PC-9 (cell line): ENCODE results near the gene ZNF618. TPM values are rescaled to one million over a fixed set of nuclear protein-coding genes. Genes with fewer than 3 reads are reported as not detected.

Experiments used
- BruUV-seq: library from RNA; stranded (reverse); fragments of 400-500 nt; replicated peaks from 2 replicates; lab custom pipeline; 2021; lab: Mats Ljungman, UMichigan
- CTCF ChIA-PET: fragments of 300-600 bp; sonication (Branson Sonifier 250); formaldehyde crosslinking; loops from one replicate; lab custom pipeline; 2022; ENCODE audit warnings: antibody characterized with exemption; lab: Charles Lee
- POLR2A ChIA-PET: fragments of 300-600 bp; sonication (Branson Sonifier 250); formaldehyde crosslinking; loops from one replicate; lab custom pipeline; 2022; ENCODE audit warnings: antibody characterized with exemption; ENCODE audit not compliant: unreplicated experiment; lab: Charles Lee
- DNase-seq, 2 experiments: peaks; one replicate each; pipeline versions ENCODE4 v3.0.0 to v3.0.0-alpha.2; 2015 to 2022; ENCODE audit warnings: mixed read lengths in 1 of 2
- H2AFZ ChIP-seq: fragments of 200-600 bp; sonication (generic); 2 replicates; pipeline ENCODE4 v1.8.1; 2017; ENCODE audit warnings: antibody characterized with exemption
- H3F3A ChIP-seq: fragments of 200-600 bp; sonication (generic); 2 replicates; pipeline ENCODE4 v1.8.1; 2017; ENCODE audit warnings: antibody characterized with exemption, mild to moderate bottlenecking, low read depth; ENCODE audit not compliant: insufficient read depth
- H3K27ac ChIP-seq: fragments of 200-600 bp; sonication (generic); 2 replicates; pipeline ENCODE4 v1.6.1; 2016; ENCODE audit warnings: mixed run types
- H3K27me3 ChIP-seq: fragments of 200-600 bp; sonication (generic); 2 replicates; pipeline ENCODE4 v1.6.1; 2016; ENCODE audit warnings: low read depth, mixed run types; ENCODE audit not compliant: insufficient read depth
- H3K36me3 ChIP-seq: fragments of 200-600 bp; sonication (generic); 2 replicates; pipeline ENCODE4 v1.6.1; 2016; ENCODE audit warnings: low read depth, mixed run types
- H3K4me1 ChIP-seq: fragments of 200-600 bp; sonication (generic); replicated peaks from 2 replicates; pipeline ENCODE4 v1.6.1; 2016; ENCODE audit warnings: mixed run types; ENCODE audit not compliant: insufficient read depth
- H3K4me2 ChIP-seq: fragments of 200-600 bp; sonication (generic); 2 replicates; pipeline ENCODE4 v1.6.1; 2017; ENCODE audit warnings: mixed run types
- H3K4me3 ChIP-seq: fragments of 200-600 bp; sonication (generic); 2 replicates; pipeline ENCODE4 v1.6.1; 2016; ENCODE audit warnings: mixed run types
- H3K79me2 ChIP-seq: fragments of 200-600 bp; sonication (generic); 2 replicates; pipeline ENCODE4 v1.6.1; 2017; ENCODE audit warnings: low read depth, mixed run types
- H3K9me2 ChIP-seq: fragments of 200-600 bp; sonication (generic); 2 replicates; pipeline ENCODE4 v1.8.1; 2017; ENCODE audit warnings: mild to moderate bottlenecking; ENCODE audit not compliant: insufficient read depth
- H3K9me3 ChIP-seq: fragments of 200-600 bp; sonication (generic); 2 replicates; pipeline ENCODE4 v1.8.1; 2016; ENCODE audit warnings: low read depth; ENCODE audit not compliant: insufficient read depth
- H4K20me1 ChIP-seq: fragments of 200-600 bp; sonication (generic); 2 replicates; pipeline ENCODE4 v1.8.1; 2017; ENCODE audit not compliant: insufficient read depth
- CTCF ChIP-seq: fragments of 200-600 bp; sonication (generic); conservative IDR thresholded peaks from 2 replicates; pipeline ENCODE4 v1.6.1; 2017; ENCODE audit warnings: mixed run types, antibody characterized with exemption, mild to moderate bottlenecking, moderate library complexity
- EZH2 ChIP-seq: fragments of 200-600 bp; sonication (generic); IDR thresholded peaks from 2 replicates; pipeline ENCODE4 v1.8.0; 2017; ENCODE audit warnings: antibody characterized with exemption, low read depth
- intact Hi-C: fragments of 100-400 bp; cut with micrococcal nuclease; formaldehyde crosslinking; loops from one replicate; pipeline ENCODE4 v1.10.0; 2022; ENCODE audit not compliant: unreplicated experiment
- total RNA-seq: library from RNA; stranded (reverse); gene quantifications from 2 replicates; pipeline ENCODE4 v1.2.3, GENCODE V29; 2021

Gene ZNF618
- total RNA-seq, 1 experiment from 2014 or later = 0.20 TPM

- Histone ChIP-seq H3K4me1 (no peaks in the 10 kb centered on the region), H3K9me3 (no peaks in the 10 kb centered on the region), H3K27me3 (no peaks in the 10 kb centered on the region), H3K9me2 (no peaks in the 10 kb centered on the region), H3K79me2 (no peaks in the 10 kb centered on the region), H3K36me3 (no peaks in the 10 kb centered on the region), H3K4me3 (no peak overlapping the region), H3F3A (no peaks in the 10 kb centered on the region), H2AFZ (no peak overlapping the region), H3K4me2 (no peak overlapping the region), H4K20me1 (no peaks in the 10 kb centered on the region), H3K27ac (no peak overlapping the region)
- no TSS peak for BruUV-seq
- POLR2A ChIA-PET = no interaction called here
- TF ChIP-seq EZH2 = no peak
- no peak for TF ChIP-seq CTCF
- no peak for DNase-seq
- intact Hi-C loops = no loop called here
- CTCF ChIA-PET = no interaction called here
Observed at GRCh38 chr9:113837334-113837733, 38.8 kb upstream of the ZNF618 start.

GRCh38 chr9:113842086-113842485, 34.0 kb upstream of the ZNF618 start:
- POLR2A ChIA-PET = no interaction called here
- no peaks in the 10 kb centered on the region for H3K4me1 ChIP-seq
- no peak for DNase-seq
- CTCF ChIA-PET = no interaction called here
- H3K9me2 ChIP-seq = no peaks in the 10 kb centered on the region
- H3K4me2 ChIP-seq = no peak overlapping the region
- H3F3A ChIP-seq = no peaks in the 10 kb centered on the region
- BruUV-seq = no TSS peak
- no peaks in the 10 kb centered on the region for H3K9me3 ChIP-seq
- intact Hi-C loops = no loop called here
- H4K20me1 ChIP-seq = no peaks in the 10 kb centered on the region
- TF ChIP-seq EZH2 (no peak), CTCF (no peak)
- no peaks in the 10 kb centered on the region for H3K27me3 ChIP-seq
- H3K27ac ChIP-seq = no peak overlapping the region
- no peak overlapping the region for H2AFZ ChIP-seq
- H3K79me2 ChIP-seq = no peaks in the 10 kb centered on the region
- no peak overlapping the region for H3K4me3 ChIP-seq
- H3K36me3 ChIP-seq = no peaks in the 10 kb centered on the region

- H2AFZ ChIP-seq = no peak overlapping the region
- H3K79me2 ChIP-seq = no peaks in the 10 kb centered on the region
- no peaks in the 10 kb centered on the region for H3K36me3 ChIP-seq
- no peaks in the 10 kb centered on the region for H3K9me2 ChIP-seq
- no peaks in the 10 kb centered on the region for H3F3A ChIP-seq
- no peaks in the 10 kb centered on the region for H3K27me3 ChIP-seq
- BruUV-seq = no TSS peak
- CTCF ChIA-PET = no interaction called here
- H3K27ac ChIP-seq = no peak overlapping the region
- intact Hi-C loops = no loop called here
- no peaks in the 10 kb centered on the region for H3K9me3 ChIP-seq
- H3K4me1 ChIP-seq = no peaks in the 10 kb centered on the region
- POLR2A ChIA-PET = no interaction called here
- H3K4me3 ChIP-seq = no peak overlapping the region
- DNase-seq = no peak
- H3K4me2 ChIP-seq = no peak overlapping the region
- no peak for TF ChIP-seq EZH2
- no peak for TF ChIP-seq CTCF
- no peaks in the 10 kb centered on the region for H4K20me1 ChIP-seq
Observed at GRCh38 chr9:113844466-113844865, 31.6 kb upstream of the ZNF618 start.
